Trophoblast cell (in vitro differentiated cells and primary cell): ENCODE data around the gene RNF157.

Source experiments
- DNase-seq, 2 donors: peaks; one replicate each; pipeline ENCODE4 v3.0.0-alpha.2; 2016
- H2AFZ ChIP-seq: 2 replicates; pipeline ENCODE4 v1.6.1; 2013; ENCODE audit warnings: low read length, moderate library complexity, mild to moderate bottlenecking; ENCODE audit not compliant: insufficient read depth, poor library complexity
- H2AK5ac ChIP-seq: 2 replicates; pipeline ENCODE4 v1.6.1; 2013; ENCODE audit warnings: mild to moderate bottlenecking, low read length
- H2BK120ac ChIP-seq: 2 replicates; pipeline ENCODE4 v1.6.1; 2013; ENCODE audit warnings: low read length, mild to moderate bottlenecking, moderate library complexity; ENCODE audit not compliant: insufficient read depth, poor library complexity
- H2BK12ac ChIP-seq: 2 replicates; pipeline ENCODE4 v1.6.1; 2013; ENCODE audit warnings: mild to moderate bottlenecking, low read length, moderate library complexity
- H2BK5ac ChIP-seq: 2 replicates; pipeline ENCODE4 v1.6.1; 2013; ENCODE audit warnings: low read length, low read depth, moderate library complexity, mild to moderate bottlenecking; ENCODE audit not compliant: poor library complexity
- H3K14ac ChIP-seq: 2 replicates; pipeline ENCODE4 v1.6.1; 2013; ENCODE audit warnings: mild to moderate bottlenecking, low read length
- H3K18ac ChIP-seq: 2 replicates; pipeline ENCODE4 v1.6.1; 2013; ENCODE audit warnings: mild to moderate bottlenecking, low read length
- H3K23ac ChIP-seq: 2 replicates; pipeline ENCODE4 v1.6.1; 2013; ENCODE audit warnings: low read length
- H3K27ac ChIP-seq: 2 replicates; pipeline ENCODE4 v1.5.1; 2013; ENCODE audit warnings: low read depth, mild to moderate bottlenecking, inconsistent platforms, low read length, moderate library complexity
- H3K27me3 ChIP-seq: 2 replicates; pipeline ENCODE4 v1.6.1; 2013; ENCODE audit warnings: inconsistent platforms, mild to moderate bottlenecking, low read length, moderate library complexity; ENCODE audit not compliant: insufficient read depth
- H3K36me3 ChIP-seq, 2 experiments: 1 replicate in 1 of 2; 2 replicates in 1 of 2; pipeline ENCODE4 v1.6.1; 2013; ENCODE audit warnings: low read length in 2 of 2, mild to moderate bottlenecking in 2 of 2, moderate library complexity in 1 of 2; ENCODE audit not compliant: insufficient read depth in 2 of 2, control insufficient read depth in 1 of 2
- H3K4ac ChIP-seq: 2 replicates; pipeline ENCODE4 v1.6.1; 2013; ENCODE audit warnings: low read depth, mild to moderate bottlenecking, low read length, moderate library complexity
- H3K4me1 ChIP-seq, 2 experiments: 1 replicate in 1 of 2; 2 replicates in 1 of 2; pipeline ENCODE4 v1.6.1; 2013; ENCODE audit warnings: low read length in 2 of 2, mild to moderate bottlenecking in 2 of 2, moderate library complexity in 1 of 2; ENCODE audit not compliant: insufficient read depth in 2 of 2, control insufficient read depth in 1 of 2
- H3K4me2 ChIP-seq: 2 replicates; pipeline ENCODE4 v1.6.1; 2013; ENCODE audit warnings: inconsistent platforms, mild to moderate bottlenecking, low read length, moderate library complexity
- H3K4me3 ChIP-seq: 2 replicates; pipeline ENCODE4 v1.5.1; 2013; ENCODE audit warnings: mild to moderate bottlenecking, low read depth, low read length, inconsistent platforms
- H3K79me1 ChIP-seq: one replicate; pipeline ENCODE4 v1.6.1; 2013; ENCODE audit warnings: low read length
- H3K79me2 ChIP-seq: 2 replicates; pipeline ENCODE4 v1.6.1; 2013; ENCODE audit warnings: low read length, mild to moderate bottlenecking; ENCODE audit not compliant: control insufficient read depth, insufficient read depth, poor library complexity
- H3K9ac ChIP-seq: 2 replicates; pipeline ENCODE4 v1.6.1; 2013; ENCODE audit warnings: mild to moderate bottlenecking, low read length
- H3K9me3 ChIP-seq: 2 replicates; pipeline ENCODE4 v1.6.1; 2013; ENCODE audit warnings: low read depth, mild to moderate bottlenecking, control low read depth, inconsistent platforms, low read length; ENCODE audit not compliant: insufficient read depth
- H4K12ac ChIP-seq: 2 replicates; pipeline ENCODE4 v1.6.1; 2013; ENCODE audit warnings: low read depth, mild to moderate bottlenecking, low read length, moderate library complexity
- H4K8ac ChIP-seq: 2 replicates; pipeline ENCODE4 v1.6.1; 2013; ENCODE audit warnings: low read depth, mild to moderate bottlenecking, low read length, moderate library complexity
- H4K91ac ChIP-seq: one replicate; pipeline ENCODE4 v1.6.1; 2013; ENCODE audit warnings: low read depth, mild to moderate bottlenecking, low read length, moderate library complexity
- WGBS: extraction: QIAGEN DNeasy Blood & Tissue Kit; methylation state at CpG from one replicate; pipeline ENCODE4 v1.1.7; 2013; ENCODE audit warnings: missing lambda C conversion rate; ENCODE audit not compliant: insufficient read length, insufficient coverage; ENCODE audit errors: extremely low coverage; 5-methylcytosine and 5-hydroxymethylcytosine counted together

The RNF157 gene

DNA sequence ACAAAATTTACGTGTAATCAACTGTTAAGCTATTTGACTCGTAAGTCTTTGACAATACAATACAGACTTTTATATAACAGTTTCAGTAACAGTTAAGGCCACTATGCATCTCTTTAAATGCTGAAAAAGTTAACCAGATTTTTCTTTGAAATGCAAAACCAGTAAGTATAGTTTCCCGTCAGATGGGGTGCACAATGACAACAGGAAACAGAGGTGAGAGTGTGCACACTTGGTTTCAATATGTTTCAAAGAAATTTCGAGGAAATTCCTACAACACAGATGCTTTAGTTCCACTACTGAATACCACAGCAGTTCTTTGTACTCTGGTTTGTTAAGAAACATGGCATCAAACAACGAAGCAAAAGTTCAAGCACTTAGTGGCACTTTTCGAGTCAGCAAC, 48.4 kb downstream of the RNF157 start:
- no peak overlapping the region for H3K4me3 ChIP-seq
- H3K27me3 ChIP-seq: no peaks in the 10 kb centered on the region
- WGBS: no CpG with 5 or more reads among the region's 6 CpGs
- no peak for DNase-seq
- no peaks in the 10 kb centered on the region for H3K79me1 ChIP-seq
- no peaks in the 10 kb centered on the region for H3K36me3 ChIP-seq
- no peaks in the 10 kb centered on the region for H3K9me3 ChIP-seq
- H2BK120ac ChIP-seq: no peak overlapping the region
- H3K27ac ChIP-seq: no peak overlapping the region
- H3K9ac ChIP-seq: no peak overlapping the region
- no peak overlapping the region for H4K91ac ChIP-seq
- no peak overlapping the region for H2BK5ac ChIP-seq
- H3K4me2 ChIP-seq: no peak overlapping the region
- H2AFZ ChIP-seq: no peak overlapping the region
- H3K23ac ChIP-seq: no peak overlapping the region
- H3K18ac ChIP-seq: no peak overlapping the region
- no peak overlapping the region for H4K12ac ChIP-seq
- H3K14ac ChIP-seq: no peak overlapping the region
- no peak overlapping the region for H3K4ac ChIP-seq
- H2BK12ac ChIP-seq: no peak overlapping the region
- H3K4me1 ChIP-seq: no peaks in the 10 kb centered on the region
- no peak overlapping the region for H4K8ac ChIP-seq
- no peak overlapping the region for H2AK5ac ChIP-seq
- no peaks in the 10 kb centered on the region for H3K79me2 ChIP-seq

DNA sequence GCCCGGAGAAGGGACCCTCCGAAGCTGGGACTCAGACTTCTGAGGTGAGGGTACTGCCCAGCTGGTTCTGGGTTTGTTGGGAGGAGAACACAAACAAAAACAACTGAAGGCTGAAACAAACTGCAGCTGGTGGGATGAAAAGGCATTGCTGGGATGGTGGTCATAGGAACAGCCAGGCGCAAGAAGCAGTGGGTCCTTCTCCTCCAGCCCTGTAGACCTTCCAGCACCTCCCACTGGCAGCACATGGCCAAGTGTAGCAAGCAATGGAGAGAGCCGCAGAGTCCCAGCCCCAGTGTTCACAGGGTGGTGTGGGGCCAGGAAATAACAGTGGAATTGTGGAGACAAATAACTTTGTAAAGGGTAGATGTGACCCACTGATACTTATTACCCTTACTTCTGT, 50.6 kb downstream of the RNF157 start:
- no peak overlapping the region for H2AK5ac ChIP-seq
- no peak overlapping the region for H4K91ac ChIP-seq
- H3K79me1 ChIP-seq: no peaks in the 10 kb centered on the region
- no peak overlapping the region for H4K12ac ChIP-seq
- H3K79me2 ChIP-seq: no peaks in the 10 kb centered on the region
- H3K36me3 ChIP-seq: no peaks in the 10 kb centered on the region
- DNase-seq: no peak
- H3K23ac ChIP-seq: no peak overlapping the region
- H4K8ac ChIP-seq: no peak overlapping the region
- no peak overlapping the region for H2BK120ac ChIP-seq
- no peak overlapping the region for H3K18ac ChIP-seq
- no peak overlapping the region for H2AFZ ChIP-seq
- H3K27me3 ChIP-seq: no peaks in the 10 kb centered on the region
- H3K4ac ChIP-seq: no peak overlapping the region
- no peak overlapping the region for H3K4me3 ChIP-seq
- H2BK12ac ChIP-seq: no peak overlapping the region
- no peaks in the 10 kb centered on the region for H3K9me3 ChIP-seq
- WGBS: no CpG with 5 or more reads among the region's 4 CpGs
- H2BK5ac ChIP-seq: no peak overlapping the region
- no peak overlapping the region for H3K9ac ChIP-seq
- no peak overlapping the region for H3K14ac ChIP-seq
- no peak overlapping the region for H3K27ac ChIP-seq
- H3K4me2 ChIP-seq: no peak overlapping the region
- H3K4me1 ChIP-seq: no peaks in the 10 kb centered on the region

DNA sequence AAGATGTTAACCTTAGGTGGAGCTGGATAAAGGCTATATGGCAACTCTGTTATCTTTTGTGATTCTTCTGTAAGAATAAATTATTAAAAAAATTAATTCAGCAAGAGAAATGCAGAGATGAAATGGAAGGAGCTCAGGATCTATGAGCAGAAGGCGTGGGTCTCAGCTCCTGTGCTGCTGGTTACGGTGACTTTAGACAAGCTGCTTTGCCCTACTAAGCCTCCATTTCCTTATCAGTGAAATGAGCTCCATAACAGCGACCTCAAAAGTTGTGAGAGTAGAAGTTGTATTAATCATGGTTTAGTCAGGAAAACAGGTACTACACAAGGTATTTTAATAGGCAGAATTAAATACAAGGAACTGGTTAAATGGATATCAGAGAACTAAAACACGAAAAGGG, 51.0 kb downstream of the RNF157 start:
- no CpG with 5 or more reads among the region's 4 CpGs for WGBS
- Histone ChIP-seq H3K27me3 (no peaks in the 10 kb centered on the region), H3K14ac (no peak overlapping the region), H3K9ac (no peak overlapping the region), H2AK5ac (no peak overlapping the region), H3K23ac (no peak overlapping the region), H3K18ac (no peak overlapping the region), H4K91ac (no peak overlapping the region), H2AFZ (no peak overlapping the region), H3K36me3 (no peaks in the 10 kb centered on the region), H2BK5ac (no peak overlapping the region), H4K8ac (no peak overlapping the region), H3K4me2 (no peak overlapping the region), H2BK120ac (no peak overlapping the region), H2BK12ac (no peak overlapping the region), H4K12ac (no peak overlapping the region), H3K9me3 (no peaks in the 10 kb centered on the region), H3K4me1 (no peaks in the 10 kb centered on the region), H3K4ac (no peak overlapping the region), H3K79me2 (no peaks in the 10 kb centered on the region), H3K4me3 (no peak overlapping the region), H3K27ac (no peak overlapping the region), H3K79me1 (no peaks in the 10 kb centered on the region)
- no peak for DNase-seq

DNA sequence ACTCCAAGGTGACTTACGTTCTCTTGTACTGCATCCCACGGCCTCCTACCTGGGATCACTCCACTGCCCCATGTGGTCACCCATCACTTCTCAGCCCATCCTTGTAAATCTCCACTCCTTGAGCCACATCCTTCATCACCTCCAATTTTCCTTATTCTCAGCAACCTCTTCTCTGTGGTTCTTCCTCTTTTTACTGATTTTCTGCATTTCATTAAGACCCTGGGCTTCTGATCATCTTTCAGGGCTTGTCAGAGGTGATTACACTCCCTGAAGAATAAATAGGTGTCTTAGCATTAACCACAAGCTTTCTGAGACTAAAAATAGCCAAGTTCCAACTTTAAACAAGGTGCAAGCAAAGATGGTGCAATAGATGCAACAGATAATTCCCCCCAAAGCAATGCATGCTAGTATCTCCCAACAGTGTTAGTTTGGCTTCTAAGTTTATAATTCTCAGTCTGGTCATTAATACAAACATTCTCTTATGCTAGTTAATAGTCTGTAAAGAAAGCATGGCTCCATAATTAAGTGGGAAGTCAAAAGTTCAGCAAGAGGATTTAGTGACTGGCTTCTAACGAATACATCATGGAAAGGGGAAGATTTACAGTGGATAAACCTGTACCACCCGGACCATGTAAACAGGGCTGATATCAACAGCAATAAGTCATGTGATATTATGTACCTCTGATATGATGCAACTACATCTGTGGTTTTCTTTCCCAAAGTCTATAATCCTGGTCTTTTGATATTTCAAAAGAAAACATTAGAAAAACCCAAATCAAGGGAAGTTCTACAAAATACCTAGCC, 51.9 kb downstream of the RNF157 start:
- Histone ChIP-seq H3K14ac (no peak overlapping the region), H3K9ac (no peak overlapping the region), H3K27me3 (no peaks in the 10 kb centered on the region), H2BK120ac (no peak overlapping the region), H2BK5ac (no peak overlapping the region), H3K79me2 (no peaks in the 10 kb centered on the region), H2BK12ac (no peak overlapping the region), H2AFZ (no peak overlapping the region), H3K4me2 (no peak overlapping the region), H3K4me3 (no peak overlapping the region), H3K79me1 (no peaks in the 10 kb centered on the region), H3K4ac (no peak overlapping the region), H3K23ac (no peak overlapping the region), H2AK5ac (no peak overlapping the region), H4K8ac (no peak overlapping the region), H3K4me1 (no peaks in the 10 kb centered on the region), H4K91ac (no peak overlapping the region), H3K18ac (no peak overlapping the region), H3K9me3 (no peaks in the 10 kb centered on the region), H4K12ac (no peak overlapping the region), H3K36me3 (no peaks in the 10 kb centered on the region), H3K27ac (no peak overlapping the region)
- WGBS: no CpG with 5 or more reads among the region's 4 CpGs
- DNase-seq: no peak
